GM18505 (cell line): ENCODE data around the gene CASR.

Source experiments
- ATAC-seq: cut with Tn5 transposase; IDR thresholded peaks from one replicate; pipeline ENCODE4 v1.9.1; 2021; ENCODE audit not compliant: unreplicated experiment
- POLR2A ChIP-seq: IDR thresholded peaks from 4 replicates; pipeline ENCODE4 v1.6.1; 2011; ENCODE audit warnings: borderline replicate concordance; ENCODE audit not compliant: insufficient read depth, insufficient read length; ENCODE audit errors: extremely low read depth

CASR gene

GRCh38 chr3:122315619-122316018 lies 132.2 kb downstream of the CASR start:
- no peak for ATAC-seq
- TF ChIP-seq POLR2A, result no peak

- ATAC-seq, result no peak
- no peak for TF ChIP-seq POLR2A
These were observed 132.9 kb downstream of the CASR start for GRCh38 chr3:122316368-122316767.

GRCh38 chr3:122318620-122319019 lies 135.2 kb downstream of the CASR start:
- no peak for TF ChIP-seq POLR2A

GRCh38 chr3:122322095-122323075 lies 138.9 kb downstream of the CASR start:
- ATAC-seq, result no peak
- TF ChIP-seq POLR2A, result no peak

More at GRCh38 chr3:122318620-122319019, 135.2 kb downstream of the CASR start:
- ATAC-seq, result no peak

GRCh38 chr3:122324871-122325323 lies 141.4 kb downstream of the CASR start, which contains the start of gene CSTA:
Gene CSTA (plus strand): TSS chr3:122325248. CDS start chr3:122325293, 45 bp downstream.
- no peak for ATAC-seq
- no peak for TF ChIP-seq POLR2A

GRCh38 chr3:122325769-122326168 lies 142.3 kb downstream of the CASR start:
- ATAC-seq, result no peak

GRCh38 chr3:122331886-122332285 lies 148.4 kb downstream of the CASR start:
- TF ChIP-seq POLR2A, result no peak
- ATAC-seq, result no peak

More at GRCh38 chr3:122325769-122326168, 142.3 kb downstream of the CASR start:
- TF ChIP-seq POLR2A, result no peak

- no peak for ATAC-seq
- TF ChIP-seq POLR2A, result no peak
These were observed 149.1 kb downstream of the CASR start for GRCh38 chr3:122332551-122332950.
